ENCODE results near the gene ZNF692.

ZNF692 gene

GRCh38 chr1:248823517-248824001 is 35.3 kb downstream of the ZNF692 start:
- no peak for DNase-seq

GRCh38 chr1:248822148-248823032 is 36.5 kb downstream of the ZNF692 start:
- no peak for DNase-seq

GRCh38 chr1:248821641-248822040 is 37.2 kb downstream of the ZNF692 start:
- DNase-seq = no peak

GRCh38 chr1:248821101-248821500 is 37.8 kb downstream of the ZNF692 start:
- no peak for DNase-seq

GRCh38 chr1:248820041-248820585 is 38.8 kb downstream of the ZNF692 start:
- no peak for DNase-seq

- DNase-seq = no peak
Observed at GRCh38 chr1:248818505-248819374, 40.1 kb downstream of the ZNF692 start.

GRCh38 chr1:248817065-248817464 is 41.8 kb downstream of the ZNF692 start:
- no peak for DNase-seq

- no peak for DNase-seq
Observed at GRCh38 chr1:248816042-248816851, 42.6 kb downstream of the ZNF692 start.

GRCh38 chr1:248815407-248816034 is 43.4 kb downstream of the ZNF692 start:
- DNase-seq = no peak

- no peak for DNase-seq
Observed at GRCh38 chr1:248814351-248814750, 44.5 kb downstream of the ZNF692 start.

- no peak for DNase-seq
Observed at GRCh38 chr1:248813546-248813945, 45.3 kb downstream of the ZNF692 start.

GRCh38 chr1:248812736-248813425 is 46.0 kb downstream of the ZNF692 start:
- no peak for DNase-seq

- no peak for DNase-seq
Observed at GRCh38 chr1:248811514-248812490, 47.1 kb downstream of the ZNF692 start.

- no peak for DNase-seq
Observed at GRCh38 chr1:248810727-248811513, 48.0 kb downstream of the ZNF692 start.

- no peak for DNase-seq
Observed at GRCh38 chr1:248810000-248810726, 48.7 kb downstream of the ZNF692 start.

GRCh38 chr1:248808876-248809275 is 50.0 kb downstream of the ZNF692 start:
- no peak for DNase-seq

GRCh38 chr1:248807067-248807737 is 51.7 kb downstream of the ZNF692 start:
- DNase-seq = peak; percentile 67

- DNase-seq = no peak
Observed at GRCh38 chr1:248805876-248806275, 53.0 kb downstream of the ZNF692 start.
